ENCODE results near the gene THADA. TPM values are rescaled to one million over a fixed set of nuclear protein-coding genes. Genes with fewer than 3 reads are reported as not detected.

The THADA gene
- total and polyA plus RNA-seq, 2 donors: 11.8 to 20.6 TPM

- DNase-seq (ENCODE audit: low read depth in 6 of 9, low spot score in 9 of 9): peak in 1 of 9 donors; percentile 36
- Histone ChIP-seq H3K36me3 (ENCODE audit: control insufficient read depth in 2 of 2, insufficient read depth in 2 of 2, low read length in 1 of 2) (peaks cover 0 to 3% of the 10 kb centered on the region in 2 donors), H3K4me3 (ENCODE audit: low read length in 2 of 2) (no peak overlapping the region), H3K9me3 (ENCODE audit: control insufficient read depth in 2 of 2, insufficient read depth in 1 of 2, low read length in 1 of 2) (no peaks in the 10 kb centered on the region), H3K27me3 (ENCODE audit: control insufficient read depth in 2 of 2, insufficient read depth in 1 of 2, low read length in 1 of 2) (no peaks in the 10 kb centered on the region), H3K27ac (ENCODE audit: low read depth in 1 of 2, low read length in 1 of 2) (peak overlapping the region; percentile 69 to 74), H3K4me1 (ENCODE audit: control insufficient read depth in 2 of 2, insufficient read depth in 2 of 2, low read length in 2 of 2) (peaks cover 29 to 67% of the 10 kb centered on the region in 2 donors)
- WGBS: 46% methylated on average over 6 of the region's 6 CpGs
These were observed 385.7 kb downstream of the THADA start for GRCh38 chr2:43210125-43210466.

- no peak for DNase-seq (ENCODE audit: low read depth in 6 of 9, low spot score in 9 of 9)
- Histone ChIP-seq H3K27ac (ENCODE audit: low read depth in 1 of 2, low read length in 1 of 2) (no peak overlapping the region), H3K27me3 (ENCODE audit: control insufficient read depth in 2 of 2, insufficient read depth in 1 of 2, low read length in 1 of 2) (no peaks in the 10 kb centered on the region), H3K9me3 (ENCODE audit: control insufficient read depth in 2 of 2, insufficient read depth in 1 of 2, low read length in 1 of 2) (no peaks in the 10 kb centered on the region), H3K4me3 (ENCODE audit: low read length in 2 of 2) (no peak overlapping the region), H3K4me1 (ENCODE audit: control insufficient read depth in 2 of 2, insufficient read depth in 2 of 2, low read length in 2 of 2) (peaks cover 29 to 69% of the 10 kb centered on the region in 2 donors), H3K36me3 (ENCODE audit: control insufficient read depth in 2 of 2, insufficient read depth in 2 of 2, low read length in 1 of 2) (peaks cover 0 to under 1% of the 10 kb centered on the region in 2 donors)
- WGBS: 73% methylated on average over 5 of the region's 5 CpGs
These were observed 386.6 kb downstream of the THADA start for GRCh38 chr2:43209204-43209717.

- peaks cover 0 to 3% of the 10 kb centered on the region in 2 donors for H3K9me3 ChIP-seq (ENCODE audit: control insufficient read depth in 2 of 2, insufficient read depth in 1 of 2, low read length in 1 of 2)
- H3K36me3 ChIP-seq (ENCODE audit: control insufficient read depth in 2 of 2, insufficient read depth in 2 of 2, low read length in 1 of 2): no peaks in the 10 kb centered on the region
- 77% methylated on average over 9 of the region's 9 CpGs for WGBS
- no peaks in the 10 kb centered on the region for H3K27me3 ChIP-seq (ENCODE audit: control insufficient read depth in 2 of 2, insufficient read depth in 1 of 2, low read length in 1 of 2)
- no peak overlapping the region for H3K27ac ChIP-seq (ENCODE audit: low read depth in 1 of 2, low read length in 1 of 2)
- no peak for DNase-seq (ENCODE audit: low read depth in 6 of 9, low spot score in 9 of 9)
- H3K4me1 ChIP-seq (ENCODE audit: control insufficient read depth in 2 of 2, insufficient read depth in 2 of 2, low read length in 2 of 2): peaks cover 32 to 76% of the 10 kb centered on the region in 2 donors
- no peak overlapping the region for H3K4me3 ChIP-seq (ENCODE audit: low read length in 2 of 2)
These were observed 388.1 kb downstream of the THADA start for GRCh38 chr2:43207553-43208300.

GRCh38 chr2:43206602-43207001 is 389.2 kb downstream of the THADA start:
- over 99% methylated on average over 7 of the region's 7 CpGs for WGBS
- peaks cover 33 to 76% of the 10 kb centered on the region in 2 donors for H3K4me1 ChIP-seq (ENCODE audit: control insufficient read depth in 2 of 2, insufficient read depth in 2 of 2, low read length in 2 of 2)
- H3K4me3 ChIP-seq (ENCODE audit: low read length in 2 of 2): no peak overlapping the region
- H3K36me3 ChIP-seq (ENCODE audit: control insufficient read depth in 2 of 2, insufficient read depth in 2 of 2, low read length in 1 of 2): no peaks in the 10 kb centered on the region
- H3K9me3 ChIP-seq (ENCODE audit: control insufficient read depth in 2 of 2, insufficient read depth in 1 of 2, low read length in 1 of 2): peaks cover 0 to 3% of the 10 kb centered on the region in 2 donors
- DNase-seq (ENCODE audit: low read depth in 6 of 9, low spot score in 9 of 9): no peak
- no peak overlapping the region for H3K27ac ChIP-seq (ENCODE audit: low read depth in 1 of 2, low read length in 1 of 2)
- no peaks in the 10 kb centered on the region for H3K27me3 ChIP-seq (ENCODE audit: control insufficient read depth in 2 of 2, insufficient read depth in 1 of 2, low read length in 1 of 2)

GRCh38 chr2:43203373-43203772 is 392.5 kb downstream of the THADA start:
- Histone ChIP-seq H3K27ac (ENCODE audit: low read depth in 1 of 2, low read length in 1 of 2) (peak overlapping the region; percentile 68 to 77), H3K36me3 (ENCODE audit: control insufficient read depth in 2 of 2, insufficient read depth in 2 of 2, low read length in 1 of 2) (no peaks in the 10 kb centered on the region), H3K9me3 (ENCODE audit: control insufficient read depth in 2 of 2, insufficient read depth in 1 of 2, low read length in 1 of 2) (peaks cover 0 to 3% of the 10 kb centered on the region in 2 donors), H3K27me3 (ENCODE audit: control insufficient read depth in 2 of 2, insufficient read depth in 1 of 2, low read length in 1 of 2) (no peaks in the 10 kb centered on the region), H3K4me3 (ENCODE audit: low read length in 2 of 2) (no peak overlapping the region), H3K4me1 (ENCODE audit: control insufficient read depth in 2 of 2, insufficient read depth in 2 of 2, low read length in 2 of 2) (peaks cover 30 to 73% of the 10 kb centered on the region in 2 donors)
- WGBS: 60% methylated on average over 11 of the region's 11 CpGs
- DNase-seq (ENCODE audit: low read depth in 6 of 9, low spot score in 9 of 9): no peak

GRCh38 chr2:43202289-43202688 is 393.5 kb downstream of the THADA start:
- DNase-seq (ENCODE audit: low read depth in 6 of 9, low spot score in 9 of 9): no peak
- H3K4me3 ChIP-seq (ENCODE audit: low read length in 2 of 2): no peak overlapping the region
- peaks cover 33 to 72% of the 10 kb centered on the region in 2 donors for H3K4me1 ChIP-seq (ENCODE audit: control insufficient read depth in 2 of 2, insufficient read depth in 2 of 2, low read length in 2 of 2)
- WGBS: 49% methylated on average over 2 of the region's 2 CpGs
- no peaks in the 10 kb centered on the region for H3K36me3 ChIP-seq (ENCODE audit: control insufficient read depth in 2 of 2, insufficient read depth in 2 of 2, low read length in 1 of 2)
- peaks cover 0 to 3% of the 10 kb centered on the region in 2 donors for H3K9me3 ChIP-seq (ENCODE audit: control insufficient read depth in 2 of 2, insufficient read depth in 1 of 2, low read length in 1 of 2)
- no peaks in the 10 kb centered on the region for H3K27me3 ChIP-seq (ENCODE audit: control insufficient read depth in 2 of 2, insufficient read depth in 1 of 2, low read length in 1 of 2)
- no peak overlapping the region for H3K27ac ChIP-seq (ENCODE audit: low read depth in 1 of 2, low read length in 1 of 2)

GRCh38 chr2:43201497-43201896 is 394.3 kb downstream of the THADA start:
- no peak overlapping the region for H3K4me3 ChIP-seq (ENCODE audit: low read length in 2 of 2)
- DNase-seq (ENCODE audit: low read depth in 6 of 9, low spot score in 9 of 9): peak in 1 of 9 donors; percentile 61
- H3K27ac ChIP-seq (ENCODE audit: low read depth in 1 of 2, low read length in 1 of 2): peak overlapping the region; percentile 21 to 77
- no peaks in the 10 kb centered on the region for H3K27me3 ChIP-seq (ENCODE audit: control insufficient read depth in 2 of 2, insufficient read depth in 1 of 2, low read length in 1 of 2)
- peaks cover 41 to 75% of the 10 kb centered on the region in 2 donors for H3K4me1 ChIP-seq (ENCODE audit: control insufficient read depth in 2 of 2, insufficient read depth in 2 of 2, low read length in 2 of 2)
- peaks cover 0 to 3% of the 10 kb centered on the region in 2 donors for H3K9me3 ChIP-seq (ENCODE audit: control insufficient read depth in 2 of 2, insufficient read depth in 1 of 2, low read length in 1 of 2)
- 15% methylated on average over 4 of the region's 4 CpGs for WGBS
- no peaks in the 10 kb centered on the region for H3K36me3 ChIP-seq (ENCODE audit: control insufficient read depth in 2 of 2, insufficient read depth in 2 of 2, low read length in 1 of 2)

GRCh38 chr2:43201016-43201415 is 394.8 kb downstream of the THADA start:
- no peak for DNase-seq (ENCODE audit: low read depth in 6 of 9, low spot score in 9 of 9)
- Histone ChIP-seq H3K27me3 (ENCODE audit: control insufficient read depth in 2 of 2, insufficient read depth in 1 of 2, low read length in 1 of 2) (no peaks in the 10 kb centered on the region), H3K27ac (ENCODE audit: low read depth in 1 of 2, low read length in 1 of 2) (peak overlapping the region in 1 of 2 donors; percentile 77), H3K36me3 (ENCODE audit: control insufficient read depth in 2 of 2, insufficient read depth in 2 of 2, low read length in 1 of 2) (no peaks in the 10 kb centered on the region), H3K4me3 (ENCODE audit: low read length in 2 of 2) (no peak overlapping the region), H3K4me1 (ENCODE audit: control insufficient read depth in 2 of 2, insufficient read depth in 2 of 2, low read length in 2 of 2) (peaks cover 42 to 78% of the 10 kb centered on the region in 2 donors), H3K9me3 (ENCODE audit: control insufficient read depth in 2 of 2, insufficient read depth in 1 of 2, low read length in 1 of 2) (peaks cover 0 to 3% of the 10 kb centered on the region in 2 donors)
- 82% methylated on average over 7 of the region's 7 CpGs for WGBS
